ENCODE data around the gene CCM2L.
A peak's percentile ranks its signal among the peaks of the same experiment; 100 is the strongest.

Gene CCM2L

GRCh38 chr20:32010101-32010500, at the start of gene CCM2L:
Gene CCM2L, plus strand, starts transcription at chr20:32010438. Its CDS starts 17 bp downstream, at chr20:32010455.
- DNase-seq, result no peak

GRCh38 chr20:31962761-31963160, 47.5 kb upstream of the CCM2L start:
- DNase-seq, result no peak

- no peak for DNase-seq
Observed at GRCh38 chr20:31963889-31964288, 46.3 kb upstream of the CCM2L start.

- no peak for DNase-seq
Observed at GRCh38 chr20:31966991-31967655, 43.1 kb upstream of the CCM2L start.

- DNase-seq, result no peak
Observed at GRCh38 chr20:31967830-31968249, 42.4 kb upstream of the CCM2L start, which contains the start of gene XKR7. Gene XKR7, plus strand, starts transcription at chr20:31968151. Its CDS starts 25 bp downstream, at chr20:31968176.

- DNase-seq, result peak; percentile 60
Observed at GRCh38 chr20:31968291-31969126, 41.7 kb upstream of the CCM2L start.

- DNase-seq, result no peak
Observed at GRCh38 chr20:31969991-31970390, 40.2 kb upstream of the CCM2L start.

- DNase-seq, result no peak
Observed at GRCh38 chr20:31972471-31973021, 37.7 kb upstream of the CCM2L start.

GRCh38 chr20:31974296-31974695, 35.9 kb upstream of the CCM2L start:
- DNase-seq, result no peak

GRCh38 chr20:31974951-31975487, 35.2 kb upstream of the CCM2L start:
- no peak for DNase-seq

- DNase-seq, result no peak
Observed at GRCh38 chr20:31975874-31976273, 34.4 kb upstream of the CCM2L start.

- no peak for DNase-seq
Observed at GRCh38 chr20:31977080-31977479, 33.2 kb upstream of the CCM2L start.

GRCh38 chr20:31979713-31980426, 30.4 kb upstream of the CCM2L start:
- no peak for DNase-seq

- DNase-seq, result no peak
Observed at GRCh38 chr20:31981784-31982183, 28.5 kb upstream of the CCM2L start.

- DNase-seq, result no peak
Observed at GRCh38 chr20:31984981-31985471, 25.2 kb upstream of the CCM2L start.

GRCh38 chr20:31987744-31988143, 22.5 kb upstream of the CCM2L start:
- no peak for DNase-seq

- DNase-seq, result no peak
Observed at GRCh38 chr20:31988430-31989015, 21.7 kb upstream of the CCM2L start.

- no peak for DNase-seq
Observed at GRCh38 chr20:31989030-31989645, 21.1 kb upstream of the CCM2L start.

GRCh38 chr20:31990641-31991338, 19.4 kb upstream of the CCM2L start:
- no peak for DNase-seq

GRCh38 chr20:31991339-31991705, 18.9 kb upstream of the CCM2L start:
- DNase-seq, result no peak

- DNase-seq, result no peak
Observed at GRCh38 chr20:31992086-31992485, 18.2 kb upstream of the CCM2L start.

Data from NCI-H226 (cell line).